Activated CD8-positive, alpha-beta memory T cell treated with anti-CD3 and anti-CD28 coated beads for 48 hours (primary cell): Measurements from ENCODE around the gene DNAAF1.
"Not testable (repeated sequence)": the region's sequence is repeated elsewhere in the genome, so short reads cannot be mapped to it uniquely, and the experiment has no call there.

Experiments used
- DNase-seq, 3 experiments: peaks; one replicate each; pipeline ENCODE4 v3.0.0-alpha.2; 2020; ENCODE audit warnings: low read depth in 2 of 3, low spot score in 2 of 3

The DNAAF1 gene

DNA sequence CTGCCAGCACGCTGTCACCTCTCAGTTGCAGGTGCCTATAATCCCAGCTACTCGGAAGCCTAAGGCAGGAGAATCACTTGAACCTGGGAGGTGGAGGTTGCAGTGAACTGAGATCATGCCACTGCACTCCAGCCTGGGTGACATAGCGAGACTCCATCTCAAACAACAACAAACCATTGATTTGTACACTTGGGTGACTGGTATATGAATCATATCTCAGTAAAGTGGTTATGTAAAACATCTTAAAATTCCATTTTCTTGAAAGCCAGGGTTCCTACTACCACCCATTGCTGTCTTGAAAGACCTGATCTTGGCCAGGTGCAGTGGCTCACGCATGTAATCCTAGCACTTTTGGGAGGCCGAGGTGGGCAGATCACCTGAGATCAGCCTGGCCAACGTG lies 60.0 kb downstream of the DNAAF1 start:
- DNase-seq, result not testable (repeated sequence)

- DNase-seq, result no peak
Observed at GRCh38 chr16:84205976-84206691, 61.0 kb downstream of the DNAAF1 start.

GRCh38 chr16:84207251-84207650 lies 62.1 kb downstream of the DNAAF1 start:
- no peak for DNase-seq

DNA sequence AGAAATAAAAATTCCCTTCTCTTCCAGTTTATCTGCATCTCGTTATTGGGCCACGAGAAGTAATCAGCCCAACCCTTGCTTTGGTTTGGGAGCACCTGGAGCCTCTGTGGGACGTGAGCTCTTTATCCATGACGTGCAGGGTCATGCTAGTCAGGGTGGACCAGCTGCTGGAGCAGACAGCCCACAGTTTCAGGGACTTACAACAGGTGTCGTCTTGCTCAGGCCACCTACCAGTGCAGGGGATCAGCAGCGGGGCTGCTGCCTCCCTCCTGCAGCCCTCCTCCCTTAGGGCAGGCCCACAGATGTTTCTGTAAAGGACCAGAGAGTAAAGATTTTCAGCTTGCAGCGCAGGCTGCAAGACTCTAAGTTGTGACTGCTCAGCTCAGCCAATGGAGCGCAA lies 62.8 kb downstream of the DNAAF1 start:
- no peak for DNase-seq

- DNase-seq, result no peak
Observed at GRCh38 chr16:84209989-84210388, 64.9 kb downstream of the DNAAF1 start.

- no peak for DNase-seq
Observed at GRCh38 chr16:84212154-84212553, 67.0 kb downstream of the DNAAF1 start.

DNA sequence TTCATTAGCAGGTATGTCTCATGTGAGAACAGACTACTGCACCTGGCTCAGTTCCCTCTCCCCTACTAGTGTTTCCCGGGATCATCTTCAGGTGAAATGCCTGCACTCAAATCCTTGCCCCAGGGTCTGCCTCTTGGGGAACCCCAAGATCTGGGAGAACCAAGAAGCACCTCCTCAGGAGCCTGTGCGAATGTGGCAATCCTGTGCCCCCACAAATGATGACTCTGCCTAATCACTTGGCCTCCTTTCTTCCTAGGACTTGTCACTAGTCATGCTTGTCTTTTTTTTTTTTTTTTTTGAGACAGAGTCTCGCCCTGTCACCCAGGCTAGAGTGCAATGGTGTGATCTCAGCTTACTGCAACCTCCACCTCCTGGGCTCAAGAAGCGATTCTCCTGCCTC lies 67.5 kb downstream of the DNAAF1 start:
- no peak for DNase-seq

DNA sequence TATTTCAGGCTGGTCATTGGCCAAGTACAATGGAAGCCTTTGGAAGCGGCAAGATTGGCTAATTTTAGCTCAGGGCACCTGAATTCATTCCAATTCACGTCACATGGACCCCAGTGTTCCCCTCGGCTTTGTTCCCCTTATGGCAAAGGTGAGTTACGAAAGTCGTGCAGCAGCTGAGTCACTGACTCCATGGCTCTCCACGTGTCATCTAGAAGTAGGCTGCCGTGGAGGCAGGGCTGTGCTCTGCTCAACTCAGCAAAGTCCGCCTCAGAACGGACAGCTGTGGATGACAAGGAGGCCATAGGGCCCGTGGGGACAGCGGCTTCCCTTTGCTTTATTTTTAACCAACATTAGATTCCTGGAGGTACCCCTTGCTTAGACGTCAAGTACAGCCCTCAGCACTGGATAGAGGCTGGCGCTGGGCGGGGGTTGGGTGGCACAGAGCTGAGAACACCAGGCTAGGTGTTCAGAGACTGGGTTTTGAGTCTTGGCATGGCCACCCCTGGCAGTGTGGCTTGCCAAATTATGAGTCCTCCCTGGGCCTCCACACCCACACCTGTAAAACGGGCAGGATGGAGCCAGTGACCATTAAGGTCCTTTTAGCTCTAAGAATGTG lies 69.5 kb downstream of the DNAAF1 start:
- no peak for DNase-seq

DNA sequence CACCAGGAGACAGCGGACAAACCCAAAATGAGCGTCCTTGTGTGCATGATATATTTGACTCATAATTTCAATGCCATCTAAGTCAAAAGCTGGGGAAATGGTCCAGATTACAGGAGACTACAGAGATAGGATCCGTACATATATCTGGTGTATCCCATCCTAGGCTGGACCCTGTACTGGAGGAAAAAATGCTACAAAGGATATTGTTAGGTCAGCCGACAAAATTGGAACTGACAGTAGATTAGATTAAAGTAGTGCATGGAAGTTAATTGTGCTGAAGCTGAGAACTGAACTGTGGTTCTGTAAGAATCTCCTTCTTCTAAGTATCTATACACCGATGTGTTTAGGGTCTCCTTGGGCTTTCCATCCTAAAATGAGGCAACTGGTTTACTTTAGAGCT lies 70.4 kb downstream of the DNAAF1 start:
- no peak for DNase-seq

DNA sequence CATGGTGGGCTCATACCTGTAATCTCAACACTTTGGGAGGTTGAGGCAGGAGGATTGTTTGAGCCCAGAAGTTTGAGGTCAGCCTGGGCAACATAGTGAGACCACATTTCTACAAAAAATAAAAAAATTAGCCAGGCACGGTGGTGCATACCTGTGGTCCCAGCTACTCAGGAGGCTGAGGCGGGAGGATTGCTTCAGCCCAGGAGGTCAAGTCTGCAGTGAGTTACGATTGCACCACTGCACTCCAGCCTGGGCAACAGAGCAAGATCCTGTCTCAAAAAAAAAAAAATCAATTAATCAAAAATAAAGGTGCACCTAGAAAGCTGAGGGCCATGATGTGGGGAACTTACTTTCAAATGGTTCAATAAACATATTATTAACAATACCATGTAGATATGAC lies 71.0 kb downstream of the DNAAF1 start:
- not testable (repeated sequence) for DNase-seq

DNA sequence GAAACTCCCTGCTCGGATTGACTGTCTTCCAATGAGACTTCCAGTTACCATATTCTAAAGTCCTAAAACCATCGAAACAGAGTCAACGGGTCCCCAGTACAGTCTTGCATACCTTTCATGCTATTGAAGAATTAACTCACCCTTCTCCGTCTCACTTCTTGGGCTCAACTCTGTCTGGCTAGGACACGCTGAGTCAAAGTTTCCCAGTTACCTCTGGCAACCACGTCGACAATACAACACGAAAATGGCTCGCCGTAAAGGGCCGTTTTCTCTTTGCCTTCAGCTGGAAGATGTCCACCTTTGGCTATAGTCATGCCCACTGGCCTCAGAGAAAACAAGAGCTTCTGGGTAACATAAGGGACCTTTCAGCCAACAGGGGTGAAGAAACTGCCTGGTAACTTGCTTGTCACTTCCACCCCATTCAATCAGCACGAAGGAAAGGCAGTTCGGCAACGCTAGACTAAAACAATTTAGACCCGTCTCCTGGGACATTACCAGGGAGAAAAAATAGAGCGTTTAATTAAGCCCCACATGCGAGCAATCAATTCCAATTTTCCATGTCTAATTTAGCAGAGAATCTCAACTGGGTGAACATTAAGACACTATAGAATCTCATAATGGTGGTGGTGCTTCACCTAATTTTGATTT lies 73.2 kb downstream of the DNAAF1 start:
- DNase-seq, result no peak

GRCh38 chr16:84218956-84219355 lies 73.8 kb downstream of the DNAAF1 start:
- DNase-seq, result no peak

DNA sequence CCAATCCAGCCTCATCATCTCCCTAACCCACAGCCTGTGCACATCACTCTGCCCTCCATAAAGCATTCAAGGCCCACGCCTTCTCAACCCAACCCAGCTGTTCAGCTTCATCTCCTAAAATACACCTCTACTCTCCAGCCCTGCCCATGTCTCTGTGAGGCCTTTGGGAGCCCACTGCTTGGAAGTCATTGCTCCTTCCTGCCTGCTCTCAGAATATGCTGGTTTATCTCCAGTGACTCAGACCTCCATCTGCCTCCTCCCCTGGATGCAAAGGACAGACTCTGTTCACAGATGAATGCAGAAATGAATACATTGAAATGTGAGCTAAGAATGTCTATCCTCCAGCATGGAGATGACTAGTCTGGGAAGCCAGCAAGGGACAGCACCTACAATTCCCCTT lies 75.7 kb downstream of the DNAAF1 start:
- no peak for DNase-seq

GRCh38 chr16:84223456-84223855 lies 78.3 kb downstream of the DNAAF1 start:
- DNase-seq, result no peak

- DNase-seq, result no peak
Observed at GRCh38 chr16:84224554-84224953, 79.4 kb downstream of the DNAAF1 start.

DNA sequence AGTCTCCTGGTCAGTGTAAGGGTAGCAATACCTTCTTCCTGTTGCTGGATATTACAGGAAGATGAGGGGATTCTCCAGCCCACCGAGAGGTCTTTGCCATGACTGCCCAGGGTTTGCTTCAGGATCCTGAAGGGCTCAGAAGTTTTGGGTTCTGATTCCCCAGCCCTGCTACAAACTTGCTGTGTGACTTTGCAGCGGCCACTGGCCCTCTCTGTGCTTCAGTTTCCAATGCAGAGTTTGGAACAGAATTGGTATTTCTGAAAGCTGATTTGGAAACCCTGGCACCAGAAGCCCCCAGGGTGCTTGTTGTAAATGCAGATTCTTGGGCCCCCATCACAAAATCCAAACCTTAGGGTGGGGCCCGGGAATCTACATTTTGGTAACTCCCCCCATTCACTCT lies 80.0 kb downstream of the DNAAF1 start:
- DNase-seq, result no peak

- no peak for DNase-seq
Observed at GRCh38 chr16:84225571-84225970, 80.5 kb downstream of the DNAAF1 start.

GRCh38 chr16:84226026-84226425 lies 80.9 kb downstream of the DNAAF1 start:
- no peak for DNase-seq
